Kidney (tissue), 14 donors: ENCODE measurements around the gene NHLH1. TPM values are rescaled to one million over a fixed set of nuclear protein-coding genes. Genes with fewer than 3 reads are reported as not detected.

Experiments used
- DNase-seq, 5 donors: peaks; one replicate each; pipeline ENCODE4 v3.0.0-alpha.2; 2013 to 2020
- FAIRE-seq: peaks from 2 replicates; lab custom pipeline; 2012; peaks lifted over from hg19 to GRCh38; lab: Jason Lieb, UNC
- H3K27ac ChIP-seq, 2 donors: one replicate each; pipeline ENCODE4 v1.7.0; 2013; ENCODE audit warnings: low read depth in 2 of 2, low read length in 2 of 2, inconsistent platforms in 1 of 2
- H3K27me3 ChIP-seq: one replicate; pipeline ENCODE4 v1.7.1; 2013; ENCODE audit warnings: low read length, inconsistent platforms; ENCODE audit not compliant: control insufficient read depth, insufficient read depth
- H3K36me3 ChIP-seq, 3 donors: one replicate each; pipeline versions ENCODE4 v1.7.0 to v1.7.1; 2013; ENCODE audit warnings: low read length in 3 of 3, control low read depth in 1 of 3, inconsistent platforms in 1 of 3; ENCODE audit not compliant: insufficient read depth in 3 of 3, control insufficient read depth in 2 of 3
- H3K4me1 ChIP-seq, 3 donors: one replicate each; pipeline versions ENCODE4 v1.7.0 to v1.7.1; 2013; ENCODE audit warnings: low read length in 3 of 3, inconsistent platforms in 1 of 3, low read depth in 1 of 3; ENCODE audit not compliant: control insufficient read depth in 2 of 3, insufficient read depth in 2 of 3
- H3K4me3 ChIP-seq, 3 donors: one replicate each; pipeline versions ENCODE4 v1.7.0 to v1.8.1; 2013; ENCODE audit warnings: low read length in 3 of 3, control low read depth in 1 of 3, inconsistent platforms in 1 of 3
- H3K9ac ChIP-seq, 3 donors: one replicate each; pipeline versions ENCODE4 v1.7.0 to v1.7.1; 2013; ENCODE audit warnings: low read length in 3 of 3, control low read depth in 1 of 3, inconsistent platforms in 1 of 3
- H3K9me3 ChIP-seq, 3 donors: one replicate each; pipeline versions ENCODE4 v1.7.0 to v1.7.1; 2013; ENCODE audit warnings: low read length in 3 of 3, control low read depth in 1 of 3, inconsistent platforms in 1 of 3; ENCODE audit not compliant: control insufficient read depth in 2 of 3, insufficient read depth in 1 of 3
- intact Hi-C: fragments of 100-400 bp; cut with DNase I; formaldehyde crosslinking; loops from one replicate; pipeline ENCODE4 v1.11.1; 2022
- polyA plus RNA-seq: library from polyadenylated mRNA; stranded (reverse); fragments of 350-450 nt; fragmentation: Illumina TruSeq; extraction: RNeasy Lipid Tissue Mini Kit (QIAGEN cat#74804); gene quantifications from one replicate; pipeline ENCODE4 v1.2.3, GENCODE V29; 2014; ENCODE audit warnings: low read depth, low replicate concordance; ENCODE audit not compliant: insufficient read depth
- total RNA-seq: library from RNA; stranded (reverse); fragmentation: NEBNext Ultra II Directional; extraction: Animal tissue kit (Norgen Biotek cat#: 25700); gene quantifications from one replicate; pipeline ENCODE4 v1.2.1, GENCODE V29; 2021
- TF ChIP-seq, protein P1 (sequence below): IDR thresholded peaks from 3 replicates; pipeline ENCODE4 v1.5.1; 2012; ENCODE audit warnings: mild to moderate bottlenecking, moderate library complexity, borderline replicate concordance; ENCODE audit not compliant: insufficient read depth; ENCODE audit errors: extremely low read depth
- donor health status: control.
- donor health status: control.
- donor health status: control.
- donor health status: control.
- donor health status: control.
- donor health status: DM: yes; HTN: yes; CAD: no.
- donor health status: Normal renal cell carcinoma (clear cell type).

NHLH1 gene
- total and polyA plus RNA-seq, 2 donors from 2014 or later: 0.09 TPM; not detected in 1

DNA sequence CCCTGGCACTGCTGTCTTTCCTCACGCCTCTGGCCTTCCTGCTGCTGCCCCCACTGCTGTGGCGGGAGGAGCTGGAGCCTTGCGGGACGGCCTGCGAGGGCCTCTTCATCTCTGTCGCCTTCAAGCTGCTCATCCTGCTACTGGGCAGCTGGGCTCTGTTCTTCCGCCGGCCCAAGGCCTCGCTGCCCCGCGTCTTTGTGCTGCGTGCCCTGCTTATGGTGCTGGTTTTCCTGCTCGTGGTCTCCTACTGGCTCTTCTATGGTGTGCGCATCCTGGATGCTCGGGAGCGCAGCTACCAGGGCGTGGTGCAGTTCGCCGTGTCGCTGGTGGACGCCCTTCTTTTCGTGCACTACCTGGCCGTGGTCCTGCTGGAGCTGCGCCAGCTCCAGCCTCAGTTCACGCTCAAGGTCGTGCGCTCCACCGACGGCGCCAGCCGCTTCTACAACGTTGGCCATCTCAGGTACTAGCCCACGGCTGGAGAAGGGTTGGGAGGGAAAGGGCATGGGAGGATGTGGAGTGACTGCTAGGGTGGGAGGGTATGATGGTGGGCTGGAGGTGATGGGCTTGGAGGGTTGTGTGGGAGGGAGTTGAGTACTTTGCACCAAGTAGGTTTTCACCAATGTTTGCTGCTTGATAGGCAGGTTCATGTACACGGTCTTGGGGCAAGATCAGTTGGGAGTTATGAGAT, 52.4 kb downstream of the NHLH1 start:
- Histone ChIP-seq H3K4me3 (no peak overlapping the region), H3K9ac (no peak overlapping the region), H3K9me3 (no peaks in the 10 kb centered on the region), H3K36me3 (no peaks in the 10 kb centered on the region), H3K27me3 (no peaks in the 10 kb centered on the region), H3K4me1 (no peaks in the 10 kb centered on the region), H3K27ac (no peak overlapping the region)
- no peak for DNase-seq
- TF ChIP-seq, protein P1, sequence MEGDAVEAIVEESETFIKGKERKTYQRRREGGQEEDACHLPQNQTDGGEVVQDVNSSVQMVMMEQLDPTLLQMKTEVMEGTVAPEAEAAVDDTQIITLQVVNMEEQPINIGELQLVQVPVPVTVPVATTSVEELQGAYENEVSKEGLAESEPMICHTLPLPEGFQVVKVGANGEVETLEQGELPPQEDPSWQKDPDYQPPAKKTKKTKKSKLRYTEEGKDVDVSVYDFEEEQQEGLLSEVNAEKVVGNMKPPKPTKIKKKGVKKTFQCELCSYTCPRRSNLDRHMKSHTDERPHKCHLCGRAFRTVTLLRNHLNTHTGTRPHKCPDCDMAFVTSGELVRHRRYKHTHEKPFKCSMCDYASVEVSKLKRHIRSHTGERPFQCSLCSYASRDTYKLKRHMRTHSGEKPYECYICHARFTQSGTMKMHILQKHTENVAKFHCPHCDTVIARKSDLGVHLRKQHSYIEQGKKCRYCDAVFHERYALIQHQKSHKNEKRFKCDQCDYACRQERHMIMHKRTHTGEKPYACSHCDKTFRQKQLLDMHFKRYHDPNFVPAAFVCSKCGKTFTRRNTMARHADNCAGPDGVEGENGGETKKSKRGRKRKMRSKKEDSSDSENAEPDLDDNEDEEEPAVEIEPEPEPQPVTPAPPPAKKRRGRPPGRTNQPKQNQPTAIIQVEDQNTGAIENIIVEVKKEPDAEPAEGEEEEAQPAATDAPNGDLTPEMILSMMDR: no peak
- intact Hi-C loops: no loop called here
- no peak for FAIRE-seq

DNA sequence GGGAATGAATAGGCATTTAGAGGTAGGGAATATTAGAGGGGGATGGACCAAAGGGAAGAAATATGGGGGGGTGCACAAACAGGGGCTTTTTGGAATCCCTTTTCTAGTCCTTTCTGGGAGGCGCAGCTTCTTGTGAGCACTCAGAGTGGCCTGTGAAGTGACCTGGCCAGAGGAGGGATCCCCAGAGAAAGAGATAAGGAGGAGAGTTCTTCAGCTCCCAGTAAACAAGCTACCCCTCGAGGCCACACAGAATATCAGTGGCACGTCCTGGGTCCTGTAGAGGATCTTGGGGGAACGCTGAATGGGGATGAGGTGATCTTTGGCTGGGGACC, 52.9 kb downstream of the NHLH1 start:
- TF ChIP-seq, protein P1: no peak
- no peaks in the 10 kb centered on the region for H3K4me1 ChIP-seq
- no peaks in the 10 kb centered on the region for H3K27me3 ChIP-seq
- intact Hi-C loops: loop anchor here (10.0 kb wide), 1 partner anchor 195 kb away; no protein-coding TSS in a partner anchor
- DNase-seq (no peak), FAIRE-seq (no peak)
- no peak overlapping the region for H3K27ac ChIP-seq
- no peak overlapping the region for H3K4me3 ChIP-seq
- H3K9me3 ChIP-seq: no peaks in the 10 kb centered on the region
- no peak overlapping the region for H3K9ac ChIP-seq
- peaks cover 0 to under 1% (median 0%) of the 10 kb centered on the region in 3 donors for H3K36me3 ChIP-seq

DNA sequence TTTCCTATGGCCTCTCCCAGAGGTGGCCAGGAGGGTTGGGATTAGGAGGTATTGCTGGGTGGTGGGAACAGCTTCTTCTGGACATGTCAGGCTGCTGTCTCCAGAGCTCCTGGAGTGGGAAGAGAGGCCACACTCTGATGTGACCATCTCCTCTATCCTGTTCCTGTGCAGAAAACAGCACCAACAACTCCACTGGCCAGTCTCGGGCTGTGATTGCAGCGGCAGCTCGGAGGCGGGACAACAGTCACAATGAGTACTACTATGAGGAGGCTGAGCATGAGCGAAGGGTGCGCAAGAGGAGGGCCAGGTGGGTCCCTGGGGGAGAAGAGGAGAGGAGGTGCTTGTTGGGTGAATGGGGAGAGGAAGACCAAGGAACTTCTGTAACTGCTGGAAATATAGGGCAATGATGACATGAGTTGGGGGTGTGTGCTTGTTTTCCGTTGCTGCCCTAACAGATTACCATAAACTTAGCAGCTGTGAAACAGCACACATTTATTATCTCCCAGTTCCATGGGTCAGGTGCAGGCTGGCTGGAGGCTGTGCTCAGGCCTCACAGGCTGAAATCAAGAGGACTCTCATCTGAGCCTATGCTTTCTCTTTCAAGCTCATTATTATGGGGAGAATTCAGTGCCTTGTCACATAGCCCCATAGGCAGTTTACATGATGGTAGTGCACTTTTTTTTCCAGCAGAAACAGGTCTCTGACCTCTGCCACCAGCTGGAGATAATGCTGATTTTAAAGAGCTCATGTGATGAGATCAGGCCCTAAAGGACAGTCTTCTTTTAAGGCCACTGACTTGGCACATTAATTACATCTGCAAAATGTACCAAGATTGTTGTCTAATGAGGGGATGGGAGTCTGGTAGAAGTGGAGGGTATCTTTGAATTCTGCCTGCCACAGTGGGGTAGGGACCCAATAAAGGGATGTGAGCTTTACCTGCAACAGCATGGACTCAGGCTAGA, 54.3 kb downstream of the NHLH1 start:
- H3K9ac ChIP-seq: no peak overlapping the region
- H3K4me3 ChIP-seq: no peak overlapping the region
- H3K9me3 ChIP-seq: no peaks in the 10 kb centered on the region
- DNase-seq (no peak), FAIRE-seq (no peak)
- TF ChIP-seq, protein P1: no peak
- H3K27ac ChIP-seq: no peak overlapping the region
- no peaks in the 10 kb centered on the region for H3K4me1 ChIP-seq
- peaks cover 0 to 4% (median 0%) of the 10 kb centered on the region in 3 donors for H3K36me3 ChIP-seq
- no peaks in the 10 kb centered on the region for H3K27me3 ChIP-seq
- intact Hi-C loops: loop anchor here (10.0 kb wide), 1 partner anchor 194 kb away; no protein-coding TSS in a partner anchor
